ENCODE results near the gene LPAR3. TPM values are rescaled to one million over a fixed set of nuclear protein-coding genes. Genes with fewer than 3 reads are reported as not detected.

The LPAR3 gene
- total RNA-seq, 4 donors from 2014 or later, result 3.5 to 10.9 (median 4.1) TPM; not detected in 1

DNA sequence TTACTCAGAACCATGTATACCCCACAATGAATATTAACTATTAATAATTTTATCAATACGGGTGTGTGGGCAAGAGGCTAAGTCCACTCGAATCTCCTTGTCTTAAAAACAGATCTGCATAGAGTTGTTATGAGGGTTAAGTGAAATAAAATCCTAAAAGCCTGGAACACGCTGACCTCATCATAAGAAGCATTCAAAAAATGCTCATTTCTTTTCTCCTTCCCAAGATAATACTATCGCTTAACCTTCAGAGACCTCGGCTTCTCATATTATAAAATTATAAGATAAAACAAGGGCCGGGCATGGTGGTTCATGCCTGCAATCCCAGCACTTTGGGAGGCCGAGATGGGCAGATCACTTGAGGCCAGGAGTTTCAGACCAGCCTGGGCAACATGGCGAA lies 35.1 kb downstream of the LPAR3 start:
- TF ChIP-seq, protein P1, sequence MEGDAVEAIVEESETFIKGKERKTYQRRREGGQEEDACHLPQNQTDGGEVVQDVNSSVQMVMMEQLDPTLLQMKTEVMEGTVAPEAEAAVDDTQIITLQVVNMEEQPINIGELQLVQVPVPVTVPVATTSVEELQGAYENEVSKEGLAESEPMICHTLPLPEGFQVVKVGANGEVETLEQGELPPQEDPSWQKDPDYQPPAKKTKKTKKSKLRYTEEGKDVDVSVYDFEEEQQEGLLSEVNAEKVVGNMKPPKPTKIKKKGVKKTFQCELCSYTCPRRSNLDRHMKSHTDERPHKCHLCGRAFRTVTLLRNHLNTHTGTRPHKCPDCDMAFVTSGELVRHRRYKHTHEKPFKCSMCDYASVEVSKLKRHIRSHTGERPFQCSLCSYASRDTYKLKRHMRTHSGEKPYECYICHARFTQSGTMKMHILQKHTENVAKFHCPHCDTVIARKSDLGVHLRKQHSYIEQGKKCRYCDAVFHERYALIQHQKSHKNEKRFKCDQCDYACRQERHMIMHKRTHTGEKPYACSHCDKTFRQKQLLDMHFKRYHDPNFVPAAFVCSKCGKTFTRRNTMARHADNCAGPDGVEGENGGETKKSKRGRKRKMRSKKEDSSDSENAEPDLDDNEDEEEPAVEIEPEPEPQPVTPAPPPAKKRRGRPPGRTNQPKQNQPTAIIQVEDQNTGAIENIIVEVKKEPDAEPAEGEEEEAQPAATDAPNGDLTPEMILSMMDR (IDR thresholded peaks at IDR 0.05), result no peak
- no peak for TF ChIP-seq POLR2AphosphoS5 (IDR thresholded peaks at IDR 0.05)
- no peak for TF ChIP-seq POLR2A (IDR thresholded peaks at IDR 0.05)
- TF ChIP-seq EP300 (IDR thresholded peaks at IDR 0.05; ENCODE audit: low read depth), result no peak
- H3K4me1 ChIP-seq, result peaks cover 0 to 21% (median 6%) of the 10 kb centered on the region in 4 donors
- no peaks in the 10 kb centered on the region for H3K9me3 ChIP-seq
- in situ Hi-C loops (cut with MboI; ENCODE audit: low pct_ligation_motif_present in 1 of 4, low pct_unique_long_range_greater_than_20kb in 1 of 4, low sequenced_read_pairs in 3 of 4), result no loop called here
- no peaks in the 10 kb centered on the region for H3K36me3 ChIP-seq
- no peaks in the 10 kb centered on the region for H3K27me3 ChIP-seq
- DNase-seq, result no peak
- H3K27ac ChIP-seq, result no peak overlapping the region
- no peak overlapping the region for H3K4me3 ChIP-seq
- intact Hi-C loops (cut with DNase I; ENCODE audit: low total_unique reads), result no loop called here
- 93 to 96% methylated on average over 7 to 8 of the region's 8 CpGs for WGBS, 2 donors (ENCODE audit: low coverage in 1 of 2)

DNA sequence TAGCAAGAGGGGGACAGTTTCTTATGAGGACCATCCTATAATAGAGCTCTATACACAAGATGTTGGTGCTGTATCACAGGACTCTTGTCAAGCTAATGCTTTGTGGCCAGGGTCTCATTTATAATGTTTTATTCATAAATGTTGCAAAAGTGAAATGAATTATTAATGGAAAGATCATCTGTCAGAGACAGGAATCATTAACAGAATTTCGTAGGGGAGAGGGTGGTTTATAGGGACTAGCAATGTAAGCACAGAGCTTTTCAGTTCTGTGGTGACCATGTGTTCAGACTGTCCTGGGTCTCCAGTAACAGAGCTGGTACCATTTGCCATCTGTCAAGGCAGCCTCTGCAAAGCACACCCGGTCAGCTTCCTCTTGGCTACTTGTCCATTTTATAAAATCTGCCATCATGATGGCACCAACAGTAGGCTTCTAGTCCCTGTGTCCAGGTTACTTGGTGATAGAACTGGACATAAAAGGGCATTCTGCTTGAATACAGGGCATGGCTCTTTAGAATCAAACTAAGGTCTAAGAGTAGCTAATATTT lies 36.2 kb downstream of the LPAR3 start:
- no peak for DNase-seq
- WGBS, 2 donors (ENCODE audit: low coverage in 1 of 2), result 78% methylated on average over 2 of the region's 2 CpGs; no CpG with 5 or more reads in 1 of the 2 donors
- Histone ChIP-seq H3K4me3 (no peak overlapping the region), H3K4me1 (peaks cover 0 to 21% (median 6%) of the 10 kb centered on the region in 4 donors), H3K27ac (no peak overlapping the region), H3K36me3 (no peaks in the 10 kb centered on the region), H3K9me3 (no peaks in the 10 kb centered on the region), H3K27me3 (no peaks in the 10 kb centered on the region)
- no peak for TF ChIP-seq EP300 (IDR thresholded peaks at IDR 0.05; ENCODE audit: low read depth)
- no peak for TF ChIP-seq POLR2A (IDR thresholded peaks at IDR 0.05)
- TF ChIP-seq, protein P1 (IDR thresholded peaks at IDR 0.05), result no peak
- TF ChIP-seq POLR2AphosphoS5 (IDR thresholded peaks at IDR 0.05), result no peak
- intact Hi-C loops (cut with DNase I; ENCODE audit: low total_unique reads) (no loop called here), in situ Hi-C loops (cut with MboI; ENCODE audit: low pct_ligation_motif_present in 1 of 4, low pct_unique_long_range_greater_than_20kb in 1 of 4, low sequenced_read_pairs in 3 of 4) (no loop called here)

DNA sequence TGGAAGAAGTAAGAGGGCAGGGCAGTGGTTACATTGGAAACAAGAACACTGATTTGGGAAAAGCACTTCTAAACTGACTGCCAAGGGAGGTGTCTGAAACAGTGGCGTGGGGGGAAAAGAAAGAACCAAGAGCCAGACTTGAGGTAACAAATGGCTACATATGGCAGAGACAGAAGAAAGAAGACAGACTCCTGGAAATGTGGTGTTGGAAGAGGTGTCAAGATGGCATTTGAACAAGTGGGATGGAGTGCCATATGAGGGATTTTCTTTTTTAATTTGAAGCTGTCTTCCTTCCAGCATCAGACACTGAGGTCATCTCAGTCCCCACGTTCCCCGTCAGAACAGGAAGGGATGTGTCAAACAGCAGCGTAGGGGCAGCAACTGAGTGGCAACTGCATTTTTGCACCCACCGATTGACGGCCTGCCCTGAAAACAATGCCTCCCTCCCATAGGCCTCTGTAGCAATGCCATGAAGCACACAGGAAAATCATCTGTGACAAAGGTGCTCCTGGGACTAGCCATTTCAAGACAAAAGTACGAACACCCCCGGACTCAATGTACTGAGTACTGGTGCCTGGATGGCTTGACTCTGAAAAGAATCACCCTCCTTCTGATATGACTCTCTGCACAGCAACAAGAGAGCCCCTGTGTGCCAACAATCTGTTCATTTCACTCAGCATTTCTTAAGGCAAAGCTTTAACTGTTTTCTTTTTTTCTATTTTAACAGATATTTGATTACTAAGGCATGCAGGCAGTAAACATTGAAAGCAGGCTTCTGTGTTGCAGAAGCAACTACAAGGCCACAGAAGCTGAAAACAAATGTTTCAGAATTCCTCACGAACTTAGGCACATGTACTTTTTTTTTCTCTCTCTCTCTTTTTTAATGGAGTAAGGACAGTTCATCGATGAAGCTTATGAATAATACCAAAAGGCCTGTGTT lies 37.0 kb downstream of the LPAR3 start:
- peaks cover 0 to 21% (median 6%) of the 10 kb centered on the region in 4 donors for H3K4me1 ChIP-seq
- DNase-seq, result no peak
- H3K36me3 ChIP-seq, result no peaks in the 10 kb centered on the region
- H3K27me3 ChIP-seq, result no peaks in the 10 kb centered on the region
- no peak overlapping the region for H3K27ac ChIP-seq
- no peak for TF ChIP-seq EP300 (IDR thresholded peaks at IDR 0.05; ENCODE audit: low read depth)
- TF ChIP-seq POLR2AphosphoS5 (IDR thresholded peaks at IDR 0.05), result no peak
- TF ChIP-seq, protein P1 (IDR thresholded peaks at IDR 0.05), result no peak
- TF ChIP-seq POLR2A (IDR thresholded peaks at IDR 0.05), result no peak
- intact Hi-C loops (cut with DNase I; ENCODE audit: low total_unique reads), result no loop called here
- no peak overlapping the region for H3K4me3 ChIP-seq
- in situ Hi-C loops (cut with MboI; ENCODE audit: low pct_ligation_motif_present in 1 of 4, low pct_unique_long_range_greater_than_20kb in 1 of 4, low sequenced_read_pairs in 3 of 4), result no loop called here
- H3K9me3 ChIP-seq, result no peaks in the 10 kb centered on the region
- 82 to 93% methylated on average over 3 to 10 of the region's 10 CpGs for WGBS, 2 donors (ENCODE audit: low coverage in 1 of 2)

DNA sequence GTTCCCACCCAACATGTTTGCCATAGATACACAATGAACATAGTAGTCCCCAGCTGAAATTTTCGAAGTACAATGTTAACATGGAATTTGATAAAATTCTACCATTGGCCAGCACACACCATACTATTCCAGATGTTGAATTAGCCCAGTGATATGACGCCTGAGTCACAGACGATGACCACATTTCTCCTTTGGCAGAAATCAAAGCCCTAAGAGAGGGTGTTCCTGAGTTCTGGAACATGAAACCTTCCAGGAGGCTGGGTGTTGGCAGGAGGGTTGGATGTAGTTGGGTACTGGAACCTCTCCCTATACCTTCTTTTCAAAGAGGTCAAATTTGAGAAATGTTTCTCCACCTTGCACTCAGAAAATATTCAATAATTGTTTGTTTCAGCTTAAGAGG lies 37.8 kb downstream of the LPAR3 start:
- H3K4me3 ChIP-seq, result no peak overlapping the region
- WGBS, 2 donors (ENCODE audit: low coverage in 1 of 2), result 83 to 90% methylated on average over 2 to 3 of the region's 3 CpGs
- peaks cover 0 to 21% (median 6%) of the 10 kb centered on the region in 4 donors for H3K4me1 ChIP-seq
- TF ChIP-seq, protein P1 (IDR thresholded peaks at IDR 0.05), result no peak
- TF ChIP-seq POLR2A (IDR thresholded peaks at IDR 0.05) (no peak), POLR2AphosphoS5 (IDR thresholded peaks at IDR 0.05) (no peak), EP300 (IDR thresholded peaks at IDR 0.05; ENCODE audit: low read depth) (no peak)
- intact Hi-C loops (cut with DNase I; ENCODE audit: low total_unique reads) (no loop called here), in situ Hi-C loops (cut with MboI; ENCODE audit: low pct_ligation_motif_present in 1 of 4, low pct_unique_long_range_greater_than_20kb in 1 of 4, low sequenced_read_pairs in 3 of 4) (no loop called here)
- DNase-seq, result no peak
- no peaks in the 10 kb centered on the region for H3K9me3 ChIP-seq
- H3K27ac ChIP-seq, result peak overlapping the region in 2 of 4 donors; percentile 0 to 40
- no peaks in the 10 kb centered on the region for H3K36me3 ChIP-seq
- no peaks in the 10 kb centered on the region for H3K27me3 ChIP-seq

All from transverse colon (tissue), 4 donors.